H9 (cell line): ENCODE results near the gene MATK. TPM values are rescaled to one million over a fixed set of nuclear protein-coding genes. Genes with fewer than 3 reads are reported as not detected.

Source experiments
- DNase-seq: peaks from one replicate; pipeline ENCODE4 v3.0.0-alpha.2; 2017
- H2AFZ ChIP-seq: one replicate; pipeline ENCODE4 v1.6.1; 2013; ENCODE audit warnings: mild to moderate bottlenecking, low read length, control low read depth, moderate library complexity
- H2AK5ac ChIP-seq: 2 replicates; pipeline ENCODE4 v1.6.1; 2013; ENCODE audit warnings: low read length, control low read depth, mixed read lengths; ENCODE audit not compliant: insufficient read length
- H2BK120ac ChIP-seq: one replicate; pipeline ENCODE4 v1.6.1; 2013; ENCODE audit warnings: low read depth, mild to moderate bottlenecking, low read length, control low read depth, inconsistent platforms; ENCODE audit not compliant: poor library complexity, severe bottlenecking
- H2BK12ac ChIP-seq: 2 replicates; pipeline ENCODE4 v1.6.1; 2013; ENCODE audit warnings: low read length, control low read depth, mixed read lengths, low read depth; ENCODE audit not compliant: insufficient read length
- H2BK15ac ChIP-seq: 2 replicates; pipeline ENCODE4 v1.6.1; 2013; ENCODE audit warnings: low read depth, low read length, control low read depth
- H2BK20ac ChIP-seq: one replicate; pipeline ENCODE4 v1.6.1; 2013; ENCODE audit warnings: low read depth, mild to moderate bottlenecking, low read length, control low read depth, inconsistent platforms; ENCODE audit not compliant: poor library complexity, severe bottlenecking
- H2BK5ac ChIP-seq: 2 replicates; pipeline ENCODE4 v1.6.1; 2013; ENCODE audit warnings: low read length, control low read depth, mixed read lengths; ENCODE audit not compliant: insufficient read length
- H3K14ac ChIP-seq: 2 replicates; pipeline ENCODE4 v1.6.1; 2013; ENCODE audit warnings: low read length, control low read depth; ENCODE audit not compliant: insufficient read depth
- H3K18ac ChIP-seq: 2 replicates; pipeline ENCODE4 v1.6.1; 2013; ENCODE audit warnings: low read depth, mild to moderate bottlenecking, mixed read lengths, low read length, control low read depth; ENCODE audit not compliant: insufficient read length
- H3K23ac ChIP-seq: 2 replicates; pipeline ENCODE4 v1.6.1; 2013; ENCODE audit warnings: low read length, control low read depth, mixed read lengths, low read depth; ENCODE audit not compliant: insufficient read length
- H3K23me2 ChIP-seq: 2 replicates; pipeline ENCODE4 v1.6.1; 2013; ENCODE audit warnings: low read depth, mild to moderate bottlenecking, mixed read lengths, low read length, control low read depth; ENCODE audit not compliant: insufficient read length, poor library complexity, severe bottlenecking
- H3K27ac ChIP-seq: 2 replicates; pipeline ENCODE4 v1.5.1; 2013; ENCODE audit warnings: low read length, control low read depth, mixed read lengths, low read depth; ENCODE audit not compliant: insufficient read length
- H3K27me3 ChIP-seq: 2 replicates; pipeline ENCODE4 v1.6.1; 2013; ENCODE audit warnings: low read length, control low read depth, inconsistent platforms; ENCODE audit not compliant: insufficient read depth
- H3K4ac ChIP-seq: 2 replicates; pipeline ENCODE4 v1.6.1; 2013; ENCODE audit warnings: low read depth, mild to moderate bottlenecking, control low read depth, inconsistent platforms, low read length, moderate library complexity
- H3K4me1 ChIP-seq: 2 replicates; pipeline ENCODE4 v1.6.1; 2013; ENCODE audit warnings: low read length, control low read depth, inconsistent platforms; ENCODE audit not compliant: insufficient read depth
- H3K4me2 ChIP-seq: 2 replicates; pipeline ENCODE4 v1.6.1; 2013; ENCODE audit warnings: low read length, control low read depth, mixed read lengths; ENCODE audit not compliant: insufficient read length, insufficient read depth
- H3K56ac ChIP-seq: 2 replicates; pipeline ENCODE4 v1.6.1; 2013; ENCODE audit warnings: low read depth, mild to moderate bottlenecking, mixed read lengths, low read length, control low read depth; ENCODE audit not compliant: insufficient read length
- H3K79me1 ChIP-seq: 2 replicates; pipeline ENCODE4 v1.6.1; 2013; ENCODE audit warnings: low read depth, mild to moderate bottlenecking, moderate library complexity, low read length, control low read depth, inconsistent platforms; ENCODE audit not compliant: insufficient read depth, poor library complexity, severe bottlenecking
- H3K79me2 ChIP-seq: 2 replicates; pipeline ENCODE4 v1.6.1; 2013; ENCODE audit warnings: low read length, control low read depth, inconsistent platforms; ENCODE audit not compliant: insufficient read depth
- H3K9ac ChIP-seq: 2 replicates; pipeline ENCODE4 v1.6.1; 2013; ENCODE audit warnings: low read length, control low read depth, mixed read lengths; ENCODE audit not compliant: insufficient read length; ENCODE audit errors: extremely low read depth
- H3K9me3 ChIP-seq: one replicate; pipeline ENCODE4 v1.6.1; 2013; ENCODE audit warnings: low read depth, low read length, inconsistent platforms; ENCODE audit not compliant: control insufficient read depth
- H3T11ph ChIP-seq: one replicate; pipeline ENCODE4 v1.6.1; 2013; ENCODE audit warnings: mild to moderate bottlenecking, low read length, control low read depth, inconsistent platforms
- H4K20me1 ChIP-seq: one replicate; pipeline ENCODE4 v1.6.1; 2013; ENCODE audit not compliant: control insufficient read depth, insufficient read length, insufficient read depth
- H4K5ac ChIP-seq: 2 replicates; pipeline ENCODE4 v1.6.1; 2013; ENCODE audit warnings: low read depth, mild to moderate bottlenecking, mixed read lengths, low read length, control low read depth; ENCODE audit not compliant: insufficient read length
- H4K8ac ChIP-seq: replicated peaks from 2 replicates; pipeline ENCODE4 v1.6.1; 2013; ENCODE audit warnings: low read length, control low read depth, mixed read lengths, low read depth; ENCODE audit not compliant: insufficient read length
- H4K91ac ChIP-seq: 2 replicates; pipeline ENCODE4 v1.6.1; 2013; ENCODE audit warnings: low read depth, mild to moderate bottlenecking, moderate library complexity, mixed read lengths, low read length, control low read depth; ENCODE audit not compliant: insufficient read length
- H3K27ac Mint-ChIP-seq, 3 experiments: 2 replicates in 2 of 3; 3 replicates in 1 of 3; pipeline ENCODE4 v1.8.0; 2020 to 2021; ENCODE audit warnings: mixed read lengths in 3 of 3, mild to moderate bottlenecking in 1 of 3, moderate library complexity in 1 of 3
- H3K27me3 Mint-ChIP-seq: 2 replicates; pipeline ENCODE4 v1.8.0; 2021; ENCODE audit warnings: low read depth, mild to moderate bottlenecking, moderate library complexity, mixed read lengths
- H3K36me3 Mint-ChIP-seq, 3 experiments: 2 replicates in 2 of 3; 3 replicates in 1 of 3; pipeline ENCODE4 v1.8.0; 2020 to 2021; ENCODE audit warnings: low read depth in 3 of 3, mixed read lengths in 3 of 3; ENCODE audit not compliant: insufficient read depth in 1 of 3
- H3K4me1 Mint-ChIP-seq, 2 experiments: 2 replicates each; pipeline ENCODE4 v1.8.0; 2020; ENCODE audit warnings: mixed read lengths in 2 of 2
- H3K4me3 Mint-ChIP-seq, 2 experiments: 2 replicates in 1 of 2; 3 replicates in 1 of 2; pipeline ENCODE4 v1.8.0; 2020 to 2021; ENCODE audit warnings: mild to moderate bottlenecking in 2 of 2, mixed read lengths in 2 of 2, moderate library complexity in 1 of 2
- H3K9me3 Mint-ChIP-seq, 2 experiments: 2 replicates in 1 of 2; 3 replicates in 1 of 2; pipeline ENCODE4 v1.8.0; 2020; ENCODE audit warnings: mild to moderate bottlenecking in 2 of 2, mixed read lengths in 2 of 2, moderate library complexity in 1 of 2
- WGBS: extraction: QIAGEN DNeasy Blood & Tissue Kit; methylation state at CpG from one replicate; pipeline ENCODE4 v1.1.7; 2013; ENCODE audit warnings: missing lambda C conversion rate, low lambda C conversion rate, mixed read lengths; ENCODE audit not compliant: insufficient read length; ENCODE audit errors: extremely low coverage; 5-methylcytosine and 5-hydroxymethylcytosine counted together
- total RNA-seq: library from RNA; stranded (reverse); gene quantifications from 2 replicates; pipeline ENCODE4 v1.2.1, GENCODE V29; 2021
- TF ChIP-seq, protein P1 (sequence below): fragments of 200-600 bp; sonication (generic); conservative IDR thresholded peaks from 3 replicates; pipeline ENCODE4 v1.8.0; 2021; ENCODE audit warnings: antibody characterized with exemption, mild to moderate bottlenecking

The MATK gene
- total RNA-seq, 1 experiment from 2014 or later: 13.5 TPM

DNA sequence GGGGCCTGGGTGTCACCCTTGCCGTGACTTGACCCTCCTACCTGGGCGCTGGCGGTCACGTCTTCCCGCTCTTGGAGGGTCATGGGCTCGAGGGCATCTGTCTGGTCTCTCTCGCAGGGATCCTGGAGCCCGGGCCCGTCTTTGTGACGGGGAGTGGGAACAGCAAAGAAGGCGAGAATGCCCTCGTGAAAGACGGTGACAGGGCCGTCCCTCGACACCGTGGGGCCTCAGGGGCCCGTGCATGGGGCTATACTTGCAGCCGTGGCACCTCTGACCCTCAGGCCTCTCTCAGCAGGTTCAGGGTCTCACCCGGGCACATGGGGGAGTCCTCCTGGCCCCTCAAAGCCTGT, 20.9 kb upstream of the MATK start:
- no peak overlapping the region for H2AFZ ChIP-seq
- no peaks in the 10 kb centered on the region for H3K4me1 ChIP-seq
- no peaks in the 10 kb centered on the region for H3K23me2 ChIP-seq
- H3K79me1 ChIP-seq: no peaks in the 10 kb centered on the region
- Mint-ChIP-seq H3K9me3 (peaks cover 0 to 6% of the 10 kb centered on the region in 2 experiments; a peak in 2 of 5 replicates), H3K27ac (no peak overlapping the region), H3K4me1 (peaks cover 0 to 6% of the 10 kb centered on the region in 2 experiments; a peak in 2 of 4 replicates), H3K4me3 (no peak overlapping the region), H3K36me3 (no peaks in the 10 kb centered on the region), H3K27me3 (peaks cover 14% of the 10 kb centered on the region)
- H3K18ac ChIP-seq: no peak overlapping the region
- no peak overlapping the region for H3K9ac ChIP-seq
- no peak overlapping the region for H2BK5ac ChIP-seq
- no peak overlapping the region for H3K23ac ChIP-seq
- no peak overlapping the region for H2BK120ac ChIP-seq
- H3K56ac ChIP-seq: no peak overlapping the region
- H2BK20ac ChIP-seq: no peak overlapping the region
- H4K5ac ChIP-seq: no peak overlapping the region
- H4K8ac ChIP-seq: no peak overlapping the region
- DNase-seq: peak; percentile 27
- H2BK12ac ChIP-seq: no peak overlapping the region
- H3K27ac ChIP-seq: no peak overlapping the region
- H4K20me1 ChIP-seq: no peaks in the 10 kb centered on the region
- TF ChIP-seq, protein P1, sequence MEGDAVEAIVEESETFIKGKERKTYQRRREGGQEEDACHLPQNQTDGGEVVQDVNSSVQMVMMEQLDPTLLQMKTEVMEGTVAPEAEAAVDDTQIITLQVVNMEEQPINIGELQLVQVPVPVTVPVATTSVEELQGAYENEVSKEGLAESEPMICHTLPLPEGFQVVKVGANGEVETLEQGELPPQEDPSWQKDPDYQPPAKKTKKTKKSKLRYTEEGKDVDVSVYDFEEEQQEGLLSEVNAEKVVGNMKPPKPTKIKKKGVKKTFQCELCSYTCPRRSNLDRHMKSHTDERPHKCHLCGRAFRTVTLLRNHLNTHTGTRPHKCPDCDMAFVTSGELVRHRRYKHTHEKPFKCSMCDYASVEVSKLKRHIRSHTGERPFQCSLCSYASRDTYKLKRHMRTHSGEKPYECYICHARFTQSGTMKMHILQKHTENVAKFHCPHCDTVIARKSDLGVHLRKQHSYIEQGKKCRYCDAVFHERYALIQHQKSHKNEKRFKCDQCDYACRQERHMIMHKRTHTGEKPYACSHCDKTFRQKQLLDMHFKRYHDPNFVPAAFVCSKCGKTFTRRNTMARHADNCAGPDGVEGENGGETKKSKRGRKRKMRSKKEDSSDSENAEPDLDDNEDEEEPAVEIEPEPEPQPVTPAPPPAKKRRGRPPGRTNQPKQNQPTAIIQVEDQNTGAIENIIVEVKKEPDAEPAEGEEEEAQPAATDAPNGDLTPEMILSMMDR: no peak
- H4K91ac ChIP-seq: no peak overlapping the region
- H3K4ac ChIP-seq: no peak overlapping the region
- H3K14ac ChIP-seq: no peak overlapping the region; the same call in 1 of the 2 replicates
- H3K9me3 ChIP-seq: no peaks in the 10 kb centered on the region
- H3K4me2 ChIP-seq: no peak overlapping the region
- H3T11ph ChIP-seq: no peak overlapping the region
- no peaks in the 10 kb centered on the region for H3K79me2 ChIP-seq
- H3K27me3 ChIP-seq: no peaks in the 10 kb centered on the region
- no peak overlapping the region for H2AK5ac ChIP-seq
- no CpG with 5 or more reads among the region's 19 CpGs for WGBS
- H2BK15ac ChIP-seq: no peak overlapping the region
